Measurements from ENCODE around the gene KIF16B. TPM values are rescaled to one million over a fixed set of nuclear protein-coding genes. Genes with fewer than 3 reads are reported as not detected.

The KIF16B gene
- total RNA-seq, 1 donor from 2014 or later = 19.0 TPM

- Histone ChIP-seq H3K36me3 (ENCODE audit: control insufficient read depth, insufficient read depth, low read length) (peaks cover 3% of the 10 kb centered on the region), H3K4me3 (ENCODE audit: low read depth, low read length) (no peak overlapping the region), H3K27me3 (ENCODE audit: control insufficient read depth, insufficient read depth, low read length) (no peaks in the 10 kb centered on the region)
- DNase-seq (ENCODE audit: low read depth) (no peak), FAIRE-seq (no peak)
- TF ChIP-seq, protein P1, sequence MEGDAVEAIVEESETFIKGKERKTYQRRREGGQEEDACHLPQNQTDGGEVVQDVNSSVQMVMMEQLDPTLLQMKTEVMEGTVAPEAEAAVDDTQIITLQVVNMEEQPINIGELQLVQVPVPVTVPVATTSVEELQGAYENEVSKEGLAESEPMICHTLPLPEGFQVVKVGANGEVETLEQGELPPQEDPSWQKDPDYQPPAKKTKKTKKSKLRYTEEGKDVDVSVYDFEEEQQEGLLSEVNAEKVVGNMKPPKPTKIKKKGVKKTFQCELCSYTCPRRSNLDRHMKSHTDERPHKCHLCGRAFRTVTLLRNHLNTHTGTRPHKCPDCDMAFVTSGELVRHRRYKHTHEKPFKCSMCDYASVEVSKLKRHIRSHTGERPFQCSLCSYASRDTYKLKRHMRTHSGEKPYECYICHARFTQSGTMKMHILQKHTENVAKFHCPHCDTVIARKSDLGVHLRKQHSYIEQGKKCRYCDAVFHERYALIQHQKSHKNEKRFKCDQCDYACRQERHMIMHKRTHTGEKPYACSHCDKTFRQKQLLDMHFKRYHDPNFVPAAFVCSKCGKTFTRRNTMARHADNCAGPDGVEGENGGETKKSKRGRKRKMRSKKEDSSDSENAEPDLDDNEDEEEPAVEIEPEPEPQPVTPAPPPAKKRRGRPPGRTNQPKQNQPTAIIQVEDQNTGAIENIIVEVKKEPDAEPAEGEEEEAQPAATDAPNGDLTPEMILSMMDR (IDR thresholded peaks at IDR 0.05; ENCODE audit: insufficient read depth, low read length, severe bottlenecking) = no peak
These were observed 176.2 kb downstream of the KIF16B start for GRCh38 chr20:16397086-16397485.

DNA sequence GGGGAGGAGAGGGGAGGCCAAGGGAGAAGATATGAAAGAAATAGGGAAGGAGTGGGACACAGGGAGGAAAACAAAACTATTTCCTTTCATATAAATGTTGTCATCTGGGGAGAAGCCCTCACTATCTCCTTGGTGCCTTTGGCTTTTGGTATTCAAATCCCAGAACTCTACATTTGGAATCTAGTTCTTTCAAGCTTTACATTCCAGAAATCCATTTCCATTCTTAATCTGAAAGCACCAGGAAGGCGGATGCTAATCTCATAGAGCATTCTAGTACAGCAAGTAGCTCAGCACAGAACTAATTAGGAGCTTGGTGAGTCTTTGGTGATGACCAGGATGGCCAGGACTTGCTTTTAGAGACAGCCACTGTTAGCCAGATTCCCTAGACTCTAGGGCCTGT is 177.9 kb downstream of the KIF16B start:
- DNase-seq (ENCODE audit: low read depth) (no peak), FAIRE-seq (no peak)
- TF ChIP-seq, protein P1 (IDR thresholded peaks at IDR 0.05; ENCODE audit: insufficient read depth, low read length, severe bottlenecking) = no peak
- no peak overlapping the region for H3K4me3 ChIP-seq (ENCODE audit: low read depth, low read length)
- no peaks in the 10 kb centered on the region for H3K27me3 ChIP-seq (ENCODE audit: control insufficient read depth, insufficient read depth, low read length)
- peaks cover 8% of the 10 kb centered on the region for H3K36me3 ChIP-seq (ENCODE audit: control insufficient read depth, insufficient read depth, low read length)

GRCh38 chr20:16394784-16395183 is 178.5 kb downstream of the KIF16B start:
- FAIRE-seq (no peak), DNase-seq (ENCODE audit: low read depth) (no peak)
- TF ChIP-seq, protein P1 (IDR thresholded peaks at IDR 0.05; ENCODE audit: insufficient read depth, low read length, severe bottlenecking) = no peak

DNA sequence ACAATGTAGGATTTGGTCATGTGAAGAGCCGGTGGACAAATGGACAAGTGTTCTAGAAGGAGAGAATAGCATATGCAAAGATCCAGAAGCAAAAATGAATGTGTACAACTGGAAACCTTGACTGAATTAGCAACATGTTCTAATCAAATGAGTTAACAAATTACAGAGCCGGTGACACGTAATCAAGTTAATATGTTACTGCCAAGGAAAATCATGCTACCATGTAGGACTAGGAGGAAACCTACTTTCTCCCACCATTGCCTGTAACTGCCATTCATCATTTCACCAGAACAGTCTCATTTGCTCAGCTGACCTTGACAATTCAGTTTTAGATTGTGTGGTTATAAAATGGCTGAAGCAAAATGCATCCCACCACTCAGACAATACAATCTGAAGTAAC is 179.4 kb downstream of the KIF16B start:
- Histone ChIP-seq H3K4me3 (ENCODE audit: low read depth, low read length) (no peak overlapping the region), H3K36me3 (ENCODE audit: control insufficient read depth, insufficient read depth, low read length) (peaks cover 8% of the 10 kb centered on the region), H3K27me3 (ENCODE audit: control insufficient read depth, insufficient read depth, low read length) (no peaks in the 10 kb centered on the region)
- FAIRE-seq = peak; percentile 50
- TF ChIP-seq, protein P1 (IDR thresholded peaks at IDR 0.05; ENCODE audit: insufficient read depth, low read length, severe bottlenecking) = no peak
- DNase-seq (ENCODE audit: low read depth) = no peak

More at GRCh38 chr20:16394784-16395183, 178.5 kb downstream of the KIF16B start:
- Histone ChIP-seq H3K36me3 (ENCODE audit: control insufficient read depth, insufficient read depth, low read length) (peaks cover 8% of the 10 kb centered on the region), H3K27me3 (ENCODE audit: control insufficient read depth, insufficient read depth, low read length) (no peaks in the 10 kb centered on the region), H3K4me3 (ENCODE audit: low read depth, low read length) (no peak overlapping the region)

DNA sequence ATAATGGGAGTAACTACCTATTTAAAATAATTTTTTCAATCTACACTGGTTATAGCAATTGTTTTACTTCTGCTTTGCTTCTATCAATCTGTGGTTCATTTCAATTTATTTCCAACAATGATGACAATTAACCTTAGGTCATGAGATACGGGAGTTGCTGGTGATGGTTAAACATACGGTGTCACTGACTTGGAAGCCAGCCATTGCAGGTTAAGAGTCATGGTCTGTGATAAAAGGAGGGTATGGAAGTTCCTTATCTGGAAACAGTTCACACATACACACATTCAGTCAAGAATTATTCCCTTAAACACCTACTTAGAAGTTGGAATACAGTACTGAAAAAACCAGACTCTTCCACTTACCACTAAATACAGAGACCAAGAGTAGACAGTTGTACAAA is 180.0 kb downstream of the KIF16B start:
- TF ChIP-seq, protein P1 (IDR thresholded peaks at IDR 0.05; ENCODE audit: insufficient read depth, low read length, severe bottlenecking) = no peak
- DNase-seq (ENCODE audit: low read depth) (no peak), FAIRE-seq (no peak)
- Histone ChIP-seq H3K4me3 (ENCODE audit: low read depth, low read length) (no peak overlapping the region), H3K27me3 (ENCODE audit: control insufficient read depth, insufficient read depth, low read length) (no peaks in the 10 kb centered on the region), H3K36me3 (ENCODE audit: control insufficient read depth, insufficient read depth, low read length) (peaks cover 8% of the 10 kb centered on the region)

DNA sequence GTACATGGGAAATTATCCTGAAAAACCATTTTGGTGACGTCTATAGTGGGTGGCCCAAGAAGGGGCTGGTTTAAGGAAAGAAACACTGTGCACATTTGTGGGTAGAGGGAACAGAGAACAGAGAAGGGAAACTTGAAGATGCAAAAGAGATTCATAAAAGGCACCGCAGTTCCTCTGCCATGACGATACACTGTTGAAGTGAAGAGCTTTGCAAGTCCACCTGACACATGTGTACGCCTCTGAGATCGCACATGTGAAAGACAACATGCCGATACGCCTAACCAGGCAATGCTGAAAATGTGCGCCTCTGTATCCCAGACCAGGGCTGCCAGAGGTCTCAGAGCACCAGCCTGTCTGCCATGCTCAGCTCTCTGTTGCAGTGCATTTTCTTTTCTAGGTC is 180.9 kb downstream of the KIF16B start:
- Histone ChIP-seq H3K27me3 (ENCODE audit: control insufficient read depth, insufficient read depth, low read length) (no peaks in the 10 kb centered on the region), H3K36me3 (ENCODE audit: control insufficient read depth, insufficient read depth, low read length) (peaks cover 8% of the 10 kb centered on the region), H3K4me3 (ENCODE audit: low read depth, low read length) (no peak overlapping the region)
- FAIRE-seq (peak; percentile 93), DNase-seq (ENCODE audit: low read depth) (no peak)
- TF ChIP-seq, protein P1 (IDR thresholded peaks at IDR 0.05; ENCODE audit: insufficient read depth, low read length, severe bottlenecking) = no peak

Data from bronchial epithelial cell (primary cell).